H9 (cell line): ENCODE results near the gene CD209. TPM values are rescaled to one million over a fixed set of nuclear protein-coding genes. Genes with fewer than 3 reads are reported as not detected.

ENCODE experiments used
- DNase-seq: peaks from one replicate; pipeline ENCODE4 v3.0.0-alpha.2; 2017
- H2AFZ ChIP-seq: one replicate; pipeline ENCODE4 v1.6.1; 2013; ENCODE audit warnings: mild to moderate bottlenecking, low read length, control low read depth, moderate library complexity
- H2AK5ac ChIP-seq: 2 replicates; pipeline ENCODE4 v1.6.1; 2013; ENCODE audit warnings: low read length, control low read depth, mixed read lengths; ENCODE audit not compliant: insufficient read length
- H2BK120ac ChIP-seq: one replicate; pipeline ENCODE4 v1.6.1; 2013; ENCODE audit warnings: low read depth, mild to moderate bottlenecking, low read length, control low read depth, inconsistent platforms; ENCODE audit not compliant: poor library complexity, severe bottlenecking
- H2BK12ac ChIP-seq: 2 replicates; pipeline ENCODE4 v1.6.1; 2013; ENCODE audit warnings: low read length, control low read depth, mixed read lengths, low read depth; ENCODE audit not compliant: insufficient read length
- H2BK15ac ChIP-seq: 2 replicates; pipeline ENCODE4 v1.6.1; 2013; ENCODE audit warnings: low read depth, low read length, control low read depth
- H2BK20ac ChIP-seq: one replicate; pipeline ENCODE4 v1.6.1; 2013; ENCODE audit warnings: low read depth, mild to moderate bottlenecking, low read length, control low read depth, inconsistent platforms; ENCODE audit not compliant: poor library complexity, severe bottlenecking
- H2BK5ac ChIP-seq: 2 replicates; pipeline ENCODE4 v1.6.1; 2013; ENCODE audit warnings: low read length, control low read depth, mixed read lengths; ENCODE audit not compliant: insufficient read length
- H3K14ac ChIP-seq: 2 replicates; pipeline ENCODE4 v1.6.1; 2013; ENCODE audit warnings: low read length, control low read depth; ENCODE audit not compliant: insufficient read depth
- H3K18ac ChIP-seq: 2 replicates; pipeline ENCODE4 v1.6.1; 2013; ENCODE audit warnings: low read depth, mild to moderate bottlenecking, mixed read lengths, low read length, control low read depth; ENCODE audit not compliant: insufficient read length
- H3K23ac ChIP-seq: 2 replicates; pipeline ENCODE4 v1.6.1; 2013; ENCODE audit warnings: low read length, control low read depth, mixed read lengths, low read depth; ENCODE audit not compliant: insufficient read length
- H3K23me2 ChIP-seq: 2 replicates; pipeline ENCODE4 v1.6.1; 2013; ENCODE audit warnings: low read depth, mild to moderate bottlenecking, mixed read lengths, low read length, control low read depth; ENCODE audit not compliant: insufficient read length, poor library complexity, severe bottlenecking
- H3K27ac ChIP-seq: 2 replicates; pipeline ENCODE4 v1.5.1; 2013; ENCODE audit warnings: low read length, control low read depth, mixed read lengths, low read depth; ENCODE audit not compliant: insufficient read length
- H3K27me3 ChIP-seq: 2 replicates; pipeline ENCODE4 v1.6.1; 2013; ENCODE audit warnings: low read length, control low read depth, inconsistent platforms; ENCODE audit not compliant: insufficient read depth
- H3K4ac ChIP-seq: 2 replicates; pipeline ENCODE4 v1.6.1; 2013; ENCODE audit warnings: low read depth, mild to moderate bottlenecking, control low read depth, inconsistent platforms, low read length, moderate library complexity
- H3K4me1 ChIP-seq: 2 replicates; pipeline ENCODE4 v1.6.1; 2013; ENCODE audit warnings: low read length, control low read depth, inconsistent platforms; ENCODE audit not compliant: insufficient read depth
- H3K4me2 ChIP-seq: 2 replicates; pipeline ENCODE4 v1.6.1; 2013; ENCODE audit warnings: low read length, control low read depth, mixed read lengths; ENCODE audit not compliant: insufficient read length, insufficient read depth
- H3K56ac ChIP-seq: 2 replicates; pipeline ENCODE4 v1.6.1; 2013; ENCODE audit warnings: low read depth, mild to moderate bottlenecking, mixed read lengths, low read length, control low read depth; ENCODE audit not compliant: insufficient read length
- H3K79me1 ChIP-seq: 2 replicates; pipeline ENCODE4 v1.6.1; 2013; ENCODE audit warnings: low read depth, mild to moderate bottlenecking, moderate library complexity, low read length, control low read depth, inconsistent platforms; ENCODE audit not compliant: insufficient read depth, poor library complexity, severe bottlenecking
- H3K79me2 ChIP-seq: 2 replicates; pipeline ENCODE4 v1.6.1; 2013; ENCODE audit warnings: low read length, control low read depth, inconsistent platforms; ENCODE audit not compliant: insufficient read depth
- H3K9ac ChIP-seq: 2 replicates; pipeline ENCODE4 v1.6.1; 2013; ENCODE audit warnings: low read length, control low read depth, mixed read lengths; ENCODE audit not compliant: insufficient read length; ENCODE audit errors: extremely low read depth
- H3K9me3 ChIP-seq: one replicate; pipeline ENCODE4 v1.6.1; 2013; ENCODE audit warnings: low read depth, low read length, inconsistent platforms; ENCODE audit not compliant: control insufficient read depth
- H3T11ph ChIP-seq: one replicate; pipeline ENCODE4 v1.6.1; 2013; ENCODE audit warnings: mild to moderate bottlenecking, low read length, control low read depth, inconsistent platforms
- H4K20me1 ChIP-seq: one replicate; pipeline ENCODE4 v1.6.1; 2013; ENCODE audit not compliant: control insufficient read depth, insufficient read length, insufficient read depth
- H4K5ac ChIP-seq: 2 replicates; pipeline ENCODE4 v1.6.1; 2013; ENCODE audit warnings: low read depth, mild to moderate bottlenecking, mixed read lengths, low read length, control low read depth; ENCODE audit not compliant: insufficient read length
- H4K8ac ChIP-seq: replicated peaks from 2 replicates; pipeline ENCODE4 v1.6.1; 2013; ENCODE audit warnings: low read length, control low read depth, mixed read lengths, low read depth; ENCODE audit not compliant: insufficient read length
- H4K91ac ChIP-seq: 2 replicates; pipeline ENCODE4 v1.6.1; 2013; ENCODE audit warnings: low read depth, mild to moderate bottlenecking, moderate library complexity, mixed read lengths, low read length, control low read depth; ENCODE audit not compliant: insufficient read length
- H3K27ac Mint-ChIP-seq, 3 experiments: 2 replicates in 2 of 3; 3 replicates in 1 of 3; pipeline ENCODE4 v1.8.0; 2020 to 2021; ENCODE audit warnings: mixed read lengths in 3 of 3, mild to moderate bottlenecking in 1 of 3, moderate library complexity in 1 of 3
- H3K27me3 Mint-ChIP-seq: 2 replicates; pipeline ENCODE4 v1.8.0; 2021; ENCODE audit warnings: low read depth, mild to moderate bottlenecking, moderate library complexity, mixed read lengths
- H3K36me3 Mint-ChIP-seq, 3 experiments: 2 replicates in 2 of 3; 3 replicates in 1 of 3; pipeline ENCODE4 v1.8.0; 2020 to 2021; ENCODE audit warnings: low read depth in 3 of 3, mixed read lengths in 3 of 3; ENCODE audit not compliant: insufficient read depth in 1 of 3
- H3K4me1 Mint-ChIP-seq, 2 experiments: 2 replicates each; pipeline ENCODE4 v1.8.0; 2020; ENCODE audit warnings: mixed read lengths in 2 of 2
- H3K4me3 Mint-ChIP-seq, 2 experiments: 2 replicates in 1 of 2; 3 replicates in 1 of 2; pipeline ENCODE4 v1.8.0; 2020 to 2021; ENCODE audit warnings: mild to moderate bottlenecking in 2 of 2, mixed read lengths in 2 of 2, moderate library complexity in 1 of 2
- H3K9me3 Mint-ChIP-seq, 2 experiments: 2 replicates in 1 of 2; 3 replicates in 1 of 2; pipeline ENCODE4 v1.8.0; 2020; ENCODE audit warnings: mild to moderate bottlenecking in 2 of 2, mixed read lengths in 2 of 2, moderate library complexity in 1 of 2
- WGBS: extraction: QIAGEN DNeasy Blood & Tissue Kit; methylation state at CpG from one replicate; pipeline ENCODE4 v1.1.7; 2013; ENCODE audit warnings: missing lambda C conversion rate, low lambda C conversion rate, mixed read lengths; ENCODE audit not compliant: insufficient read length; ENCODE audit errors: extremely low coverage; 5-methylcytosine and 5-hydroxymethylcytosine counted together
- total RNA-seq: library from RNA; stranded (reverse); gene quantifications from 2 replicates; pipeline ENCODE4 v1.2.1, GENCODE V29; 2021
- TF ChIP-seq, protein P1 (sequence below): fragments of 200-600 bp; sonication (generic); conservative IDR thresholded peaks from 3 replicates; pipeline ENCODE4 v1.8.0; 2021; ENCODE audit warnings: antibody characterized with exemption, mild to moderate bottlenecking

Gene CD209
- total RNA-seq, 1 experiment from 2014 or later: not detected

DNA sequence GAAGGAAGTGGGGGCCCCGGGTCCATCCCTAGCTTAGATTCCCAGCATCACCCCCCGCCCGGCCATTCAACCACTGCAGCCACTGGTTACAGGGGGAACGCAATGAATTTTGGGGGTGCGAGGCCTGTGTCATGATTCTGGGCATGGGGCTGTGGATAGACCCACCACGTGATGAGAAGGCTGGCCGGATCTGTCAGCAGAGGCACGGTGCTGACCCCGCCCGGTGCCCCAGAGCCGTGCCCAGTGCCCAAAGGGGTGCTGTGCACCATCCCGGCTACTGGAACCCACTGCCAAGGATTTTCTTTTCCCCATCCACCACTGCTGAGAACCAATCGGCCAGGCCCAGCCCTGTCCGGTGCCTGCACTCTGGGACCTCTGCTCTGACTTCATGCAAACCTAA is 43.1 kb upstream of the CD209 start:
- no peak overlapping the region for H3K18ac ChIP-seq
- no peak overlapping the region for H4K91ac ChIP-seq
- H3K9me3 ChIP-seq: no peaks in the 10 kb centered on the region
- H3K4me2 ChIP-seq: no peak overlapping the region
- H3T11ph ChIP-seq: no peak overlapping the region
- Mint-ChIP-seq H3K27me3 (peaks cover 70% of the 10 kb centered on the region), H3K9me3 (peaks cover 3 to 4% of the 10 kb centered on the region in 2 experiments; a peak in 3 of 5 replicates), H3K27ac (no peak overlapping the region), H3K4me1 (peaks cover 9 to 20% of the 10 kb centered on the region in 2 experiments), H3K4me3 (peak overlapping the region in 1 of 2 experiments; percentile 53; a peak in 2 of 5 replicates), H3K36me3 (no peaks in the 10 kb centered on the region; a peak in 1 of 7 replicates)
- H2AFZ ChIP-seq: no peak overlapping the region
- no peak overlapping the region for H3K9ac ChIP-seq
- TF ChIP-seq, protein P1, sequence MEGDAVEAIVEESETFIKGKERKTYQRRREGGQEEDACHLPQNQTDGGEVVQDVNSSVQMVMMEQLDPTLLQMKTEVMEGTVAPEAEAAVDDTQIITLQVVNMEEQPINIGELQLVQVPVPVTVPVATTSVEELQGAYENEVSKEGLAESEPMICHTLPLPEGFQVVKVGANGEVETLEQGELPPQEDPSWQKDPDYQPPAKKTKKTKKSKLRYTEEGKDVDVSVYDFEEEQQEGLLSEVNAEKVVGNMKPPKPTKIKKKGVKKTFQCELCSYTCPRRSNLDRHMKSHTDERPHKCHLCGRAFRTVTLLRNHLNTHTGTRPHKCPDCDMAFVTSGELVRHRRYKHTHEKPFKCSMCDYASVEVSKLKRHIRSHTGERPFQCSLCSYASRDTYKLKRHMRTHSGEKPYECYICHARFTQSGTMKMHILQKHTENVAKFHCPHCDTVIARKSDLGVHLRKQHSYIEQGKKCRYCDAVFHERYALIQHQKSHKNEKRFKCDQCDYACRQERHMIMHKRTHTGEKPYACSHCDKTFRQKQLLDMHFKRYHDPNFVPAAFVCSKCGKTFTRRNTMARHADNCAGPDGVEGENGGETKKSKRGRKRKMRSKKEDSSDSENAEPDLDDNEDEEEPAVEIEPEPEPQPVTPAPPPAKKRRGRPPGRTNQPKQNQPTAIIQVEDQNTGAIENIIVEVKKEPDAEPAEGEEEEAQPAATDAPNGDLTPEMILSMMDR: no peak
- no peak overlapping the region for H4K8ac ChIP-seq
- H2BK5ac ChIP-seq: no peak overlapping the region
- no peaks in the 10 kb centered on the region for H3K79me1 ChIP-seq
- no peaks in the 10 kb centered on the region for H3K79me2 ChIP-seq
- H3K23ac ChIP-seq: no peak overlapping the region
- H3K14ac ChIP-seq: no peak overlapping the region
- H3K23me2 ChIP-seq: peaks cover 19% of the 10 kb centered on the region
- H4K5ac ChIP-seq: no peak overlapping the region
- H3K56ac ChIP-seq: no peak overlapping the region
- DNase-seq: no peak
- H3K4me1 ChIP-seq: no peaks in the 10 kb centered on the region; the same call in 1 of the 2 replicates
- H2AK5ac ChIP-seq: no peak overlapping the region
- H2BK15ac ChIP-seq: no peak overlapping the region
- no peak overlapping the region for H3K4ac ChIP-seq
- H2BK120ac ChIP-seq: no peak overlapping the region
- H4K20me1 ChIP-seq: no peaks in the 10 kb centered on the region
- no peak overlapping the region for H3K27ac ChIP-seq
- H2BK20ac ChIP-seq: no peak overlapping the region
- no peak overlapping the region for H2BK12ac ChIP-seq
- H3K27me3 ChIP-seq: peaks cover 14% of the 10 kb centered on the region; the same call in 1 of the 2 replicates
- WGBS: no CpG with 5 or more reads among the region's 14 CpGs
